Transverse colon (tissue), 4 donors: ENCODE data around the gene CACNA1C. TPM values are rescaled to one million over a fixed set of nuclear protein-coding genes. Genes with fewer than 3 reads are reported as not detected.
A peak's percentile ranks its signal among the peaks of the same experiment; 100 is the strongest.

Source experiments
- DNase-seq: peaks from one replicate; pipeline ENCODE4 v3.0.0-alpha.2; 2019
- H3K27ac ChIP-seq, 4 donors: fragments of 200-600 bp; sonication (generic); 2 replicates each; pipeline ENCODE4 v1.5.1; 2016 to 2018; ENCODE audit warnings: inconsistent platforms in 4 of 4
- H3K27me3 ChIP-seq: fragments of 200-600 bp; sonication (generic); 2 replicates; pipeline ENCODE4 v1.5.1; 2017; ENCODE audit warnings: inconsistent platforms
- H3K36me3 ChIP-seq, 4 donors: fragments of 200-600 bp; sonication (generic); 2 replicates each; pipeline ENCODE4 v1.5.1; 2017 to 2019; ENCODE audit warnings: inconsistent platforms in 4 of 4
- H3K4me1 ChIP-seq, 4 donors: fragments of 200-600 bp; sonication (generic); 2 replicates each; pipeline ENCODE4 v1.5.1; 2017 to 2020; ENCODE audit warnings: inconsistent platforms in 4 of 4
- H3K4me3 ChIP-seq, 4 donors: fragments of 200-600 bp; sonication (generic); 1 replicate in 1 of 4; 2 replicates in 3 of 4; pipeline versions ENCODE4 v1.5.1 to v1.6.1; 2017 to 2019; ENCODE audit warnings: inconsistent platforms in 4 of 4
- H3K9me3 ChIP-seq, 2 donors: fragments of 200-600 bp; sonication (generic); 2 replicates each; pipeline ENCODE4 v1.5.1; 2017 to 2019; ENCODE audit warnings: inconsistent platforms in 2 of 2
- CTCF ChIP-seq, 5 experiments: fragments of 200-600 bp in 3 of 5; fragments of 450-650 bp in 2 of 5; sonication (generic) in 3 of 5; IDR thresholded peaks; 1 replicate in 2 of 5; 2 replicates in 3 of 5; pipeline ENCODE4 v1.5.1; 2016 to 2017; ENCODE audit warnings: antibody characterized with exemption in 5 of 5, inconsistent platforms in 3 of 5, mild to moderate bottlenecking in 2 of 5, moderate library complexity in 1 of 5
- EP300 ChIP-seq: sonication (generic); formaldehyde crosslinking; IDR thresholded peaks from one replicate; pipeline ENCODE4 v1.6.1; 2017; ENCODE audit warnings: antibody characterized with exemption, low read depth
- POLR2A ChIP-seq: fragments of 450-650 bp; IDR thresholded peaks from one replicate; pipeline ENCODE4 v1.6.1; 2016; ENCODE audit warnings: antibody characterized with exemption, mild to moderate bottlenecking, moderate library complexity
- POLR2AphosphoS5 ChIP-seq, 3 donors: sonication (generic); formaldehyde crosslinking; IDR thresholded peaks; one replicate each; pipeline ENCODE4 v1.6.1; 2016; ENCODE audit warnings: antibody characterized with exemption in 3 of 3
- WGBS, 2 donors: methylation state at CpG; one replicate each; pipeline ENCODE4 v1.1.5; 2018; ENCODE audit warnings: low coverage in 1 of 2; 5-methylcytosine and 5-hydroxymethylcytosine counted together
- in situ Hi-C, 4 donors: fragments of 200-750 bp; cut with MboI; loops; one replicate each; pipeline versions ENCODE4 v1.15.0 to v1.15.1; 2017; ENCODE audit warnings: low sequenced_read_pairs in 3 of 4, low pct_ligation_motif_present in 1 of 4, low pct_unique_long_range_greater_than_20kb in 1 of 4
- intact Hi-C: fragments of 100-400 bp; cut with DNase I; formaldehyde crosslinking; loops from one replicate; pipeline ENCODE4 v1.15.1; 2023; ENCODE audit warnings: low total_unique reads
- total RNA-seq, 4 donors: library from RNA; depleted of rRNA; stranded (reverse); fragments of >200 nt; gene quantifications; one replicate each; pipeline ENCODE4 v1.1.0, GENCODE V29; 2016

The CACNA1C gene
- total RNA-seq, 4 donors from 2014 or later = 18.8 to 35.2 (median 24.8) TPM

DNA sequence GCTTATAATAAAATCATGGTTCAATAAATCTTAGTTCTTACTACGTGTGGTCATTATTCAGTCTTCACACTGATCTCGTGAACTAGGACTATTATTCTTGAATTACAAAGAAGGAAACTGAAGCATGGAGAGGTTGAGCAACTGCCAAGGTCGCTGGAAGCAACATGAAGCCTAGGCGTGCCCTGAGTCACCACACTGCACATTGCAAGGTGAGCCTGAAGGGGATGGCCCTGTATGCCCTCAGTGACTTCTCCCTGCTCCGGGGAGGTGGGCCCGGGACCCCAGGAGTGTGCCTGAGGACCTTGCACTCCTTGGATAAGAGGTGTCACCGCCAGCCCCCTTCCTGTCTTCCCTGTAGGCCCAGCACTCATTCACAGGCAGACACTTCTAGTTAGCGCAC, 161.6 kb downstream of the CACNA1C start:
- peak overlapping the region in 2 of 4 donors; percentile 52 to 65 for H3K27ac ChIP-seq
- 46 to 74% methylated on average over 4 to 8 of the region's 8 CpGs for WGBS, 2 donors
- TF ChIP-seq POLR2A (no peak), POLR2AphosphoS5 (IDR thresholded peaks at IDR 0.05) (no peak), EP300 (no peak), CTCF (IDR thresholded peaks at IDR 0.05) (no peak)
- in situ Hi-C loops (no loop called here), intact Hi-C loops (no loop called here)
- H3K4me3 ChIP-seq = no peak overlapping the region
- no peaks in the 10 kb centered on the region for H3K9me3 ChIP-seq
- no peaks in the 10 kb centered on the region for H3K36me3 ChIP-seq
- no peaks in the 10 kb centered on the region for H3K27me3 ChIP-seq
- DNase-seq = no peak
- H3K4me1 ChIP-seq = peaks cover 4 to 16% (median 10%) of the 10 kb centered on the region in 4 donors

GRCh38 chr12:2215709-2216560, 163.1 kb downstream of the CACNA1C start:
- intact Hi-C loops (no loop called here), in situ Hi-C loops (no loop called here)
- Histone ChIP-seq H3K4me1 (peaks cover 4 to 16% (median 10%) of the 10 kb centered on the region in 4 donors), H3K27me3 (no peaks in the 10 kb centered on the region), H3K9me3 (no peaks in the 10 kb centered on the region), H3K4me3 (no peak overlapping the region), H3K27ac (peak overlapping the region in 1 of 4 donors; percentile 6), H3K36me3 (no peaks in the 10 kb centered on the region)
- no peak for DNase-seq
- WGBS, 2 donors = 80 to 84% methylated on average over 1 to 11 of the region's 11 CpGs
- TF ChIP-seq EP300 (no peak), CTCF (IDR thresholded peaks at IDR 0.05) (no peak), POLR2AphosphoS5 (IDR thresholded peaks at IDR 0.05) (no peak), POLR2A (no peak)

- no peak overlapping the region for H3K27ac ChIP-seq
- H3K4me3 ChIP-seq = no peak overlapping the region
- H3K36me3 ChIP-seq = no peaks in the 10 kb centered on the region
- no peak for DNase-seq
- TF ChIP-seq CTCF (IDR thresholded peaks at IDR 0.05) (no peak), POLR2A (no peak), POLR2AphosphoS5 (IDR thresholded peaks at IDR 0.05) (no peak), EP300 (no peak)
- no peaks in the 10 kb centered on the region for H3K27me3 ChIP-seq
- H3K9me3 ChIP-seq = no peaks in the 10 kb centered on the region
- intact Hi-C loops = no loop called here
- peaks cover 0 to 5% (median 4%) of the 10 kb centered on the region in 4 donors for H3K4me1 ChIP-seq
- in situ Hi-C loops = no loop called here
- 63 to 85% methylated on average over 5 of the region's 5 CpGs for WGBS, 2 donors
Measured at GRCh38 chr12:2218706-2219105, 165.9 kb downstream of the CACNA1C start.

DNA sequence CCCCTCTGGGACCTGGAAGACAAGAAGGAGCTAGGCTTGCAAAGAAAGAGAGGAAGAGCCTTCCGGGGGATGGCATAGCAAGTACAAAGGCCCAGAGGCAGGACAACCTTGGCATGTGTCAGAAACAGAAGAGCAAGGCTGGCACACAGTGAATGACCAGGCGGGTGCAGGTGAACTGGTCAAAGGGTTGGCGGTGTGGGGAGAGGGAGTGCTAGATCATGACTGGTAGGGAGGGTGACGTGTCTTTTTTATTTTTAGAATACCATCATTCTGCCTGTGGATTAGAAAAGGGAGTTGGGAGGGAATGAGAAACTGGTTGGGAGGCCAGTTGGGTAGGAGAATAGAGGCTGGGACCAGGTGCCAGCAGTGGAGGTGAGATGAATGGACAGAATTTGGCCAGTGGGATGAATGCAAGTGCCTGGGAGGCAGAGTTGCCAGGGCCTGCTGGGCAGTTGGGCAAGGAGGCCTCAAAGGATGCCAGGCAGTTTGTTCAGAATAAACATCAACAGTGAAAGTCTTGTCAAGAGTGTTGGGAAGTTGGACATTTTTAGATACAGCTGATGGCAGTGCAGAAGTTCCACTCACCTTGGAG, 168.3 kb downstream of the CACNA1C start:
- Histone ChIP-seq H3K36me3 (no peaks in the 10 kb centered on the region), H3K4me3 (no peak overlapping the region), H3K4me1 (no peaks in the 10 kb centered on the region), H3K27ac (no peak overlapping the region), H3K27me3 (no peaks in the 10 kb centered on the region), H3K9me3 (no peaks in the 10 kb centered on the region)
- 88 to 90% methylated on average over 4 of the region's 4 CpGs for WGBS, 2 donors
- no peak for DNase-seq
- TF ChIP-seq CTCF (IDR thresholded peaks at IDR 0.05) = no peak
- no peak for TF ChIP-seq POLR2AphosphoS5 (IDR thresholded peaks at IDR 0.05)
- no peak for TF ChIP-seq POLR2A
- no peak for TF ChIP-seq EP300
- in situ Hi-C loops = no loop called here
- intact Hi-C loops = no loop called here
